ENCODE measurements around the gene PBX3.

The PBX3 gene

DNA sequence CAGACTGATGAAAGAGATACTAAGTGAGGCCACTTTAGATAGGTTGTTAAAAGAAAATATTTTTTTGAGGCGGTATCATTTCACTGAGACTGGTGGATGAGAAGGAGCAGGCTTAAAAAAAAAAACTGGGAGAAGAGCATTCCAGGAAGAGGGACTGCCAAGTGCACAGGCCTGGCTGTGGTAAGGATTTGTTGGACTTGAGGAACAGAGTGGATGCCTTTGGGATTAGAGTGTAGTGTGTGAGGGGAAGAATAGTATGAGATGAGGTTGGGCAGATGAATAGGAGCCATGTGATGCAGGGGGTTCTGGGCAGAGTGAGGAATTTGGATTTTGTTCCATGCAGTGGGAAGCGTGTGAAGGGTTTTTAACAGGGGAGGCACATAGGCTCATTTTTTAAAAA lies 57.9 kb downstream of the PBX3 start:
- Histone ChIP-seq H3K4me2 (ENCODE audit: low read depth, low read length, poor library complexity, severe bottlenecking) (no peak overlapping the region), H3K79me2 (ENCODE audit: insufficient read depth, low read length) (no peaks in the 10 kb centered on the region)

DNA sequence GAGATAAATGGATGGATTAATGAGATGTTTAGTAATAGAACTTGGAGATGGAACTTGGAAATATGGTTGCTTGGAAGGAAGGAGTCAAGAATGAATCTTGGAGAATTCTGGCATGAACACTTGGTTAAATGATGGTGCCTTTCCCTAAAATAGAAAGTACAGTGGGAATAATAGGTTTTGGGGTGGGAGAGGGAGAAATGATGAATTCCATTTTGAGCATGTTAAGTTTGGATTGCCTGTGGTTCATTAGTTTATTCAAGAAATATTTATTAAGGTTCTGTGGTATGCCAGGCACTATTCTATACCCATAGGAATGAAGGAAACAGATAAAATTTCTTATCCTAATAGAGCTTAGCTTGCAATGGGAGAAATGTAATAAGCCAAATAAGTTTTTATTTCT lies 58.4 kb downstream of the PBX3 start:
- Histone ChIP-seq H3K9me3 (ENCODE audit: insufficient read depth, low read length) (no peaks in the 10 kb centered on the region), H3K27ac (ENCODE audit: low read depth, low read length) (no peak overlapping the region), H3K4me2 (ENCODE audit: low read depth, low read length, poor library complexity, severe bottlenecking) (no peak overlapping the region), H3K9ac (ENCODE audit: low read length) (no peak overlapping the region), H3K36me3 (ENCODE audit: low read length) (no peaks in the 10 kb centered on the region), H3K27me3 (ENCODE audit: low read length) (no peaks in the 10 kb centered on the region), H3K9me2 (replicated peaks; ENCODE audit: insufficient read depth, low read length) (no peaks in the 10 kb centered on the region), H2AFZ (ENCODE audit: low read depth, low read length, severe bottlenecking) (no peak overlapping the region), H3K79me2 (ENCODE audit: insufficient read depth, low read length) (no peaks in the 10 kb centered on the region), H3K4me3 (ENCODE audit: insufficient read depth, low read length, poor library complexity, severe bottlenecking) (no peak overlapping the region), H4K20me1 (ENCODE audit: low read depth, low read length) (no peaks in the 10 kb centered on the region), H3F3A (ENCODE audit: insufficient read depth) (no peaks in the 10 kb centered on the region)
- no peak for TF ChIP-seq EZH2phosphoT487 (conservative IDR thresholded peaks at IDR 0.05; ENCODE audit: low read length)
- TF ChIP-seq, protein P1, sequence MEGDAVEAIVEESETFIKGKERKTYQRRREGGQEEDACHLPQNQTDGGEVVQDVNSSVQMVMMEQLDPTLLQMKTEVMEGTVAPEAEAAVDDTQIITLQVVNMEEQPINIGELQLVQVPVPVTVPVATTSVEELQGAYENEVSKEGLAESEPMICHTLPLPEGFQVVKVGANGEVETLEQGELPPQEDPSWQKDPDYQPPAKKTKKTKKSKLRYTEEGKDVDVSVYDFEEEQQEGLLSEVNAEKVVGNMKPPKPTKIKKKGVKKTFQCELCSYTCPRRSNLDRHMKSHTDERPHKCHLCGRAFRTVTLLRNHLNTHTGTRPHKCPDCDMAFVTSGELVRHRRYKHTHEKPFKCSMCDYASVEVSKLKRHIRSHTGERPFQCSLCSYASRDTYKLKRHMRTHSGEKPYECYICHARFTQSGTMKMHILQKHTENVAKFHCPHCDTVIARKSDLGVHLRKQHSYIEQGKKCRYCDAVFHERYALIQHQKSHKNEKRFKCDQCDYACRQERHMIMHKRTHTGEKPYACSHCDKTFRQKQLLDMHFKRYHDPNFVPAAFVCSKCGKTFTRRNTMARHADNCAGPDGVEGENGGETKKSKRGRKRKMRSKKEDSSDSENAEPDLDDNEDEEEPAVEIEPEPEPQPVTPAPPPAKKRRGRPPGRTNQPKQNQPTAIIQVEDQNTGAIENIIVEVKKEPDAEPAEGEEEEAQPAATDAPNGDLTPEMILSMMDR (IDR thresholded peaks at IDR 0.05; ENCODE audit: insufficient read depth, low read length, poor library complexity, severe bottlenecking): no peak

More for the DNA sequence above, 57.9 kb downstream of the PBX3 start:
- H3K27me3 ChIP-seq (ENCODE audit: low read length): no peaks in the 10 kb centered on the region
- H3K36me3 ChIP-seq (ENCODE audit: low read length): no peaks in the 10 kb centered on the region
- TF ChIP-seq EZH2phosphoT487 (conservative IDR thresholded peaks at IDR 0.05; ENCODE audit: low read length): no peak
- TF ChIP-seq, protein P1 (IDR thresholded peaks at IDR 0.05; ENCODE audit: insufficient read depth, low read length, poor library complexity, severe bottlenecking): no peak
- no peak overlapping the region for H2AFZ ChIP-seq (ENCODE audit: low read depth, low read length, severe bottlenecking)
- H3K9ac ChIP-seq (ENCODE audit: low read length): no peak overlapping the region
- no peak overlapping the region for H3K4me3 ChIP-seq (ENCODE audit: insufficient read depth, low read length, poor library complexity, severe bottlenecking)
- no peaks in the 10 kb centered on the region for H4K20me1 ChIP-seq (ENCODE audit: low read depth, low read length)
- no peaks in the 10 kb centered on the region for H3K9me2 ChIP-seq (replicated peaks; ENCODE audit: insufficient read depth, low read length)
- H3F3A ChIP-seq (ENCODE audit: insufficient read depth): no peaks in the 10 kb centered on the region
- no peaks in the 10 kb centered on the region for H3K9me3 ChIP-seq (ENCODE audit: insufficient read depth, low read length)
- no peak overlapping the region for H3K27ac ChIP-seq (ENCODE audit: low read depth, low read length)

DNA sequence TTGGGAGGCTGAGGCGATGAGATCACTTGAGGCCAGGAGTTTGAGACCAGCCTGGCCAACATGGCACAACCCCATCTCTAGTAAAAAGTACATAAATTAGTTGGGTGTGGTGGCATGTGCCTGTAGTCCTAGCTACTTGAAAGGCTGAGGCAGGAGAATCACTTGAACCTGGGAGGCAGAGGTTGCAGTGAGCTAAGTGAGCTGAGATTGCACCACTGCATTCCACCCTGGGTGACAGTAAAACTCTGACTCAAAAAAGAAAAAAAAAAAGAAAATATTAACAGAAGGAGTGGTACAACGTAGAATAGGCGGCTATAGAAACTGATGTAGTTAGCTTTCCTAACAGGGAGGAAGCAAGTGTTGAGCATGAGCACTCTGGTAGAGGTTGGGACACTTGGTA lies 59.9 kb downstream of the PBX3 start:
- no peaks in the 10 kb centered on the region for H4K20me1 ChIP-seq (ENCODE audit: low read depth, low read length)
- TF ChIP-seq EZH2phosphoT487 (conservative IDR thresholded peaks at IDR 0.05; ENCODE audit: low read length): no peak
- TF ChIP-seq, protein P1 (IDR thresholded peaks at IDR 0.05; ENCODE audit: insufficient read depth, low read length, poor library complexity, severe bottlenecking): no peak
- no peak overlapping the region for H3K4me3 ChIP-seq (ENCODE audit: insufficient read depth, low read length, poor library complexity, severe bottlenecking)
- H3K9ac ChIP-seq (ENCODE audit: low read length): no peak overlapping the region
- H3K9me3 ChIP-seq (ENCODE audit: insufficient read depth, low read length): no peaks in the 10 kb centered on the region
- H3F3A ChIP-seq (ENCODE audit: insufficient read depth): no peaks in the 10 kb centered on the region
- H3K9me2 ChIP-seq (replicated peaks; ENCODE audit: insufficient read depth, low read length): no peaks in the 10 kb centered on the region
- no peak overlapping the region for H3K4me2 ChIP-seq (ENCODE audit: low read depth, low read length, poor library complexity, severe bottlenecking)
- no peaks in the 10 kb centered on the region for H3K79me2 ChIP-seq (ENCODE audit: insufficient read depth, low read length)
- H3K27ac ChIP-seq (ENCODE audit: low read depth, low read length): no peak overlapping the region
- H3K27me3 ChIP-seq (ENCODE audit: low read length): no peaks in the 10 kb centered on the region
- no peak overlapping the region for H2AFZ ChIP-seq (ENCODE audit: low read depth, low read length, severe bottlenecking)
- no peaks in the 10 kb centered on the region for H3K36me3 ChIP-seq (ENCODE audit: low read length)
